Measurements from ENCODE around the gene TRABD.

Gene TRABD

GRCh38 chr22:50226875-50227165 lies 41.1 kb downstream of the TRABD start:
- DNase-seq = no peak
- 0 out of 2 replicates have a peak, but pooled peaks cover 5% of the 10 kb centered on the region for H3K79me2 ChIP-seq (ENCODE audit: low read length)
- no peak overlapping the region for H3K27ac ChIP-seq (ENCODE audit: low read length)
- no peaks in the 10 kb centered on the region for H3K4me1 ChIP-seq (ENCODE audit: low read length)
- no peaks in the 10 kb centered on the region for H3K9me2 ChIP-seq (replicated peaks; ENCODE audit: insufficient read depth, low read length)
- H2AFZ ChIP-seq (ENCODE audit: low read length) = no peak overlapping the region
- no peaks in the 10 kb centered on the region for H3K9me3 ChIP-seq (replicated peaks; ENCODE audit: insufficient read depth, low read length)
- no peaks in the 10 kb centered on the region for H3K36me3 ChIP-seq (replicated peaks; ENCODE audit: insufficient read depth, low read length)
- TF ChIP-seq, protein P1, sequence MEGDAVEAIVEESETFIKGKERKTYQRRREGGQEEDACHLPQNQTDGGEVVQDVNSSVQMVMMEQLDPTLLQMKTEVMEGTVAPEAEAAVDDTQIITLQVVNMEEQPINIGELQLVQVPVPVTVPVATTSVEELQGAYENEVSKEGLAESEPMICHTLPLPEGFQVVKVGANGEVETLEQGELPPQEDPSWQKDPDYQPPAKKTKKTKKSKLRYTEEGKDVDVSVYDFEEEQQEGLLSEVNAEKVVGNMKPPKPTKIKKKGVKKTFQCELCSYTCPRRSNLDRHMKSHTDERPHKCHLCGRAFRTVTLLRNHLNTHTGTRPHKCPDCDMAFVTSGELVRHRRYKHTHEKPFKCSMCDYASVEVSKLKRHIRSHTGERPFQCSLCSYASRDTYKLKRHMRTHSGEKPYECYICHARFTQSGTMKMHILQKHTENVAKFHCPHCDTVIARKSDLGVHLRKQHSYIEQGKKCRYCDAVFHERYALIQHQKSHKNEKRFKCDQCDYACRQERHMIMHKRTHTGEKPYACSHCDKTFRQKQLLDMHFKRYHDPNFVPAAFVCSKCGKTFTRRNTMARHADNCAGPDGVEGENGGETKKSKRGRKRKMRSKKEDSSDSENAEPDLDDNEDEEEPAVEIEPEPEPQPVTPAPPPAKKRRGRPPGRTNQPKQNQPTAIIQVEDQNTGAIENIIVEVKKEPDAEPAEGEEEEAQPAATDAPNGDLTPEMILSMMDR (IDR thresholded peaks at IDR 0.05; ENCODE audit: low read length) = no peak
- no peak for TF ChIP-seq EZH2phosphoT487 (IDR thresholded peaks at IDR 0.05; ENCODE audit: low read length)
- no peak for TF ChIP-seq EZH2 (optimal IDR thresholded peaks at IDR 0.05; ENCODE audit: low read depth, low read length)
- no peaks in the 10 kb centered on the region for H3K27me3 ChIP-seq (replicated peaks; ENCODE audit: insufficient read depth, low read length)
- H3K4me2 ChIP-seq (ENCODE audit: low read depth, low read length) = no peak overlapping the region
- no peak overlapping the region for H3K9ac ChIP-seq (ENCODE audit: low read length)
- H4K20me1 ChIP-seq (ENCODE audit: insufficient read depth, low read length) = no peaks in the 10 kb centered on the region
- H3K4me3 ChIP-seq (ENCODE audit: low read length) = no peak overlapping the region
- H3F3A ChIP-seq (ENCODE audit: insufficient read depth, low read length) = no peaks in the 10 kb centered on the region

- Histone ChIP-seq H3K9me2 (replicated peaks; ENCODE audit: insufficient read depth, low read length) (no peaks in the 10 kb centered on the region), H3K79me2 (ENCODE audit: low read length) (0 out of 2 replicates have a peak, but pooled peaks cover 5% of the 10 kb centered on the region), H3K27ac (ENCODE audit: low read length) (no peak overlapping the region), H3K27me3 (replicated peaks; ENCODE audit: insufficient read depth, low read length) (no peaks in the 10 kb centered on the region), H3F3A (ENCODE audit: insufficient read depth, low read length) (no peaks in the 10 kb centered on the region), H3K4me2 (ENCODE audit: low read depth, low read length) (no peak overlapping the region), H3K4me1 (ENCODE audit: low read length) (no peaks in the 10 kb centered on the region), H3K9ac (ENCODE audit: low read length) (no peak overlapping the region), H3K4me3 (ENCODE audit: low read length) (no peak overlapping the region), H2AFZ (ENCODE audit: low read length) (no peak overlapping the region), H3K9me3 (replicated peaks; ENCODE audit: insufficient read depth, low read length) (no peaks in the 10 kb centered on the region), H4K20me1 (ENCODE audit: insufficient read depth, low read length) (no peaks in the 10 kb centered on the region), H3K36me3 (replicated peaks; ENCODE audit: insufficient read depth, low read length) (no peaks in the 10 kb centered on the region)
- DNase-seq = no peak
- TF ChIP-seq, protein P1 (IDR thresholded peaks at IDR 0.05; ENCODE audit: low read length) = no peak
- TF ChIP-seq EZH2 (optimal IDR thresholded peaks at IDR 0.05; ENCODE audit: low read depth, low read length) (no peak), EZH2phosphoT487 (IDR thresholded peaks at IDR 0.05; ENCODE audit: low read length) (no peak)
These were observed 42.0 kb downstream of the TRABD start for GRCh38 chr22:50227579-50228215.

GRCh38 chr22:50228366-50228765 lies 42.7 kb downstream of the TRABD start:
- Histone ChIP-seq H3K27ac (ENCODE audit: low read length) (no peak overlapping the region), H3K36me3 (replicated peaks; ENCODE audit: insufficient read depth, low read length) (no peaks in the 10 kb centered on the region), H3K9me2 (replicated peaks; ENCODE audit: insufficient read depth, low read length) (no peaks in the 10 kb centered on the region), H3K79me2 (ENCODE audit: low read length) (0 out of 2 replicates have a peak, but pooled peaks cover 5% of the 10 kb centered on the region), H4K20me1 (ENCODE audit: insufficient read depth, low read length) (no peaks in the 10 kb centered on the region), H3F3A (ENCODE audit: insufficient read depth, low read length) (no peaks in the 10 kb centered on the region), H3K4me2 (ENCODE audit: low read depth, low read length) (no peak overlapping the region), H2AFZ (ENCODE audit: low read length) (no peak overlapping the region), H3K9me3 (replicated peaks; ENCODE audit: insufficient read depth, low read length) (no peaks in the 10 kb centered on the region), H3K9ac (ENCODE audit: low read length) (no peak overlapping the region), H3K4me1 (ENCODE audit: low read length) (no peaks in the 10 kb centered on the region), H3K4me3 (ENCODE audit: low read length) (no peak overlapping the region), H3K27me3 (replicated peaks; ENCODE audit: insufficient read depth, low read length) (no peaks in the 10 kb centered on the region)
- TF ChIP-seq EZH2 (optimal IDR thresholded peaks at IDR 0.05; ENCODE audit: low read depth, low read length) (no peak), EZH2phosphoT487 (IDR thresholded peaks at IDR 0.05; ENCODE audit: low read length) (no peak)
- TF ChIP-seq, protein P1 (IDR thresholded peaks at IDR 0.05; ENCODE audit: low read length) = no peak
- no peak for DNase-seq
